Pancreas (tissue), 10 donors: ENCODE data around the gene OPCML. TPM values are rescaled to one million over a fixed set of nuclear protein-coding genes. Genes with fewer than 3 reads are reported as not detected.

Experiments used
- ATAC-seq, 4 donors: fragments of 200-7000 bp; cut with Tn5 transposase; one replicate each; pipeline versions ENCODE4 v1.8.0 to v1.9.1; 2020; ENCODE audit warnings: mild to moderate bottlenecking in 4 of 4, moderate library complexity in 4 of 4
- DNase-seq, 6 donors: peaks; one replicate each; pipeline ENCODE4 v3.0.0-alpha.2; 2020
- FAIRE-seq: peaks from 2 replicates; lab custom pipeline; 2012; peaks lifted over from hg19 to GRCh38; lab: Jason Lieb, UNC
- H3K27ac ChIP-seq, 4 donors: fragments of 200-600 bp; sonication (generic); 1 replicate in 3 of 4; 2 replicates in 1 of 4; pipeline versions ENCODE4 v1.5.0 to v1.8.0; 2020
- H3K27me3 ChIP-seq, 4 donors: fragments of 200-600 bp; one replicate each; pipeline ENCODE4 v1.8.0; 2021
- H3K36me3 ChIP-seq, 3 donors: fragments of 200-600 bp; sonication (generic) in 1 of 3; one replicate each; pipeline versions ENCODE4 v1.5.0 to v1.8.0; 2020 to 2021
- H3K4me1 ChIP-seq, 3 donors: fragments of 200-600 bp; one replicate each; pipeline ENCODE4 v1.8.0; 2021
- H3K4me3 ChIP-seq, 4 donors: fragments of 200-600 bp; sonication (generic) in 2 of 4; one replicate each; pipeline versions ENCODE4 v1.5.0 to v1.8.0; 2020 to 2021
- H3K9me3 ChIP-seq, 4 donors: fragments of 200-600 bp; one replicate each; pipeline ENCODE4 v1.8.0; 2021
- WGBS, 2 donors: extraction: QIAGEN DNeasy Blood & Tissue Kit; methylation state at CpG; one replicate each; pipeline ENCODE4 v1.1.7; 2013; 5-methylcytosine and 5-hydroxymethylcytosine counted together
- intact Hi-C, 3 donors: fragments of 100-400 bp; cut with DNase I; formaldehyde crosslinking; loops; one replicate each; pipeline versions ENCODE4 v1.11.1 to v1.14.2; 2022
- polyA plus RNA-seq, 2 donors: library from polyadenylated mRNA; stranded (reverse); fragments of 200-250 nt; gene quantifications; one replicate each; pipeline ENCODE4 v1.2.3, GENCODE V29; 2013
- total RNA-seq, 6 donors: library from RNA; stranded (reverse); fragmentation: NEBNext Ultra II Directional in 4 of 6; extraction: Animal tissue kit (Norgen Biotek cat#: 25700) in 4 of 6; gene quantifications; one replicate each; pipeline versions ENCODE4 v1.2.1 to v1.2.4, GENCODE V29; 2021 to 2023
- TF ChIP-seq, protein P1 (sequence below), 4 donors: fragments of 200-600 bp; sonication (generic) in 3 of 4; IDR thresholded peaks; one replicate each; pipeline versions ENCODE4 v1.5.0 to v1.8.0; 2021; ENCODE audit warnings: antibody characterized with exemption in 4 of 4
- donor health status: healthy with polysubstance abuse.
- donor health status: DM: no; HTN: no; CAD: no; lungs with moderate emphysema.
- donor health status: DM: no; HTN: no; CAD: no.
- donor health status: control.
- donor health status: control.
- donor health status: Bipolar disorder and iron deficiency.
- donor health status: DM: yes; HTN: yes; CAD: no.
- donor health status: DM: no; HTN: no; CAD: no.
- donor health status: DM: no; HTN: no; CAD: no.
- donor health status: DM: yes; HTN: yes; CAD: no.

Gene OPCML
- total RNA-seq (under 1 TPM; 0.05 to 0.31 (median 0.19) TPM), polyA plus RNA-seq (under 1 TPM; 0.08 to 0.26 TPM)

DNA sequence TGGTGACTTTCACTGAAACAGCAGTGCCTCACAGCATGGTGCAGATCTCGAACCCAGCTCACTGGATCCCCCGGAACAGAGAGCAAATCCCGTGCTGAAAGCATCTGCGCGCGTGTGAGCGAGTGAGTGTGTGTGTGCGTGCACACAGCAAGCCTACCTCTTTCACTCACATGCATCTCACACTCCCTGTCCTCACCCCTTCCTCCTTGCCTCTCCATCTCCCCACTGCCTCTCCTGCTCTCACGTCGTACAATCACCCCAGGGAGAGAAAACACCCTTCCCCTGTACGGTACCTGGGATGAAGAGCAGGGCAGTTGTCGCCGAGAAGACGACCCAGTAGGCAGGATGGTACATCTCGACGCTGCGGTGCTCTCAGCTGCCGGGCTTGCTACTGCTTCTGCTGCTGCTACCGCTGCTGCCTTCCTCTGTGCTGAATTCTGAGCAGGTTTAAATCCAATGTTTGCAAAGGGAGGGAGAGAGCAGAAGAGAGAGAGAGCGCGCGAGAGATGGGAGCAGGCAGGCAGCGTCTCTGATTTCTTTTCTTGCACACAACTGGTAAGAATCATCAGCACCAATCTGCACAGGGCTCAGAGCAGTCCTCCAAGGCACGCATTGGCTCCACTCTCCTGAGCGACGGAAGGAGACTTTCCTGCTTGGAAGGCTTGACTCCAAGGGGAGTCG, at the start of gene OPCML:
TSS of gene OPCML (minus strand) at position 531 of the 681 bp plus-strand sequence.
- H3K27me3 ChIP-seq, result peaks cover 0 to 3% (median 0%) of the 10 kb centered on the region in 4 donors
- H3K9me3 ChIP-seq, result no peaks in the 10 kb centered on the region
- no peaks in the 10 kb centered on the region for H3K36me3 ChIP-seq
- no peak within 1 kb of the TSS for H3K27ac ChIP-seq
- no peak for ATAC-seq
- H3K4me1 ChIP-seq, result no peaks in the 10 kb centered on the region
- no peak for FAIRE-seq
- no peak for DNase-seq
- TF ChIP-seq, protein P1, sequence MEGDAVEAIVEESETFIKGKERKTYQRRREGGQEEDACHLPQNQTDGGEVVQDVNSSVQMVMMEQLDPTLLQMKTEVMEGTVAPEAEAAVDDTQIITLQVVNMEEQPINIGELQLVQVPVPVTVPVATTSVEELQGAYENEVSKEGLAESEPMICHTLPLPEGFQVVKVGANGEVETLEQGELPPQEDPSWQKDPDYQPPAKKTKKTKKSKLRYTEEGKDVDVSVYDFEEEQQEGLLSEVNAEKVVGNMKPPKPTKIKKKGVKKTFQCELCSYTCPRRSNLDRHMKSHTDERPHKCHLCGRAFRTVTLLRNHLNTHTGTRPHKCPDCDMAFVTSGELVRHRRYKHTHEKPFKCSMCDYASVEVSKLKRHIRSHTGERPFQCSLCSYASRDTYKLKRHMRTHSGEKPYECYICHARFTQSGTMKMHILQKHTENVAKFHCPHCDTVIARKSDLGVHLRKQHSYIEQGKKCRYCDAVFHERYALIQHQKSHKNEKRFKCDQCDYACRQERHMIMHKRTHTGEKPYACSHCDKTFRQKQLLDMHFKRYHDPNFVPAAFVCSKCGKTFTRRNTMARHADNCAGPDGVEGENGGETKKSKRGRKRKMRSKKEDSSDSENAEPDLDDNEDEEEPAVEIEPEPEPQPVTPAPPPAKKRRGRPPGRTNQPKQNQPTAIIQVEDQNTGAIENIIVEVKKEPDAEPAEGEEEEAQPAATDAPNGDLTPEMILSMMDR (IDR thresholded peaks at IDR 0.05), result no peak
- WGBS, 2 donors, result 1 to 3% methylated on average over 27 of the region's 27 CpGs
- intact Hi-C loops, result loop anchor here in 1 of 3 donors (10.0 kb wide), 1 partner anchor 57 kb away; no protein-coding TSS in a partner anchor
- H3K4me3 ChIP-seq, result no peak within 1 kb of the TSS

DNA sequence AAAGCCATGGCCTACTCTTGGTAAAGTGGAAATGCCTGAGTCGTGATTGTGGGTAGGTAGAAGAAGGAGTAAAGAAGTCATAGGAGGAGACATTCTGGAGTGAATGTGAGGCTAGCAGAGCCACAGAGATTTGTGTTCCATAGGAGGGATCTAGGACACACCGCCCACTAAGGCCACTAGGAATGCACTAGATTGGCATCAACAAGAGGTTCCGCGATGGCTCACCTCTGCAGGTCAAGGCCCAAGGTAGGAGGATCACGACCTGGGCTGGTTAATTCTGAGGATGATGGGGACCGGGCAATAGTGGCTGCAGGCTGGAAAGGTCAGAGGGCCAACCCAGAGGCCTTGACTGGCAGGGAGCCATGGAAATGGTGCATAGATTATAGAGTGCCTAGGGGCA, 48.8 kb upstream of the OPCML start:
- intact Hi-C loops, result no loop called here
- Histone ChIP-seq H3K4me1 (no peaks in the 10 kb centered on the region), H3K27ac (no peak overlapping the region), H3K9me3 (no peaks in the 10 kb centered on the region), H3K27me3 (no peaks in the 10 kb centered on the region), H3K4me3 (no peak overlapping the region), H3K36me3 (no peaks in the 10 kb centered on the region)
- no peak for DNase-seq
- TF ChIP-seq, protein P1 (IDR thresholded peaks at IDR 0.05), result no peak
- WGBS, 2 donors, result 75 to 80% methylated on average over 6 of the region's 6 CpGs
- ATAC-seq, result no peak
- FAIRE-seq, result no peak

- intact Hi-C loops, result no loop called here
- WGBS, 2 donors, result 47 to 50% methylated on average over 34 to 38 of the region's 38 CpGs
- DNase-seq, result peak in 1 of 6 donors; percentile 63
Measured at GRCh38 chr11:133579165-133580031, 47.1 kb upstream of the OPCML start.

DNA sequence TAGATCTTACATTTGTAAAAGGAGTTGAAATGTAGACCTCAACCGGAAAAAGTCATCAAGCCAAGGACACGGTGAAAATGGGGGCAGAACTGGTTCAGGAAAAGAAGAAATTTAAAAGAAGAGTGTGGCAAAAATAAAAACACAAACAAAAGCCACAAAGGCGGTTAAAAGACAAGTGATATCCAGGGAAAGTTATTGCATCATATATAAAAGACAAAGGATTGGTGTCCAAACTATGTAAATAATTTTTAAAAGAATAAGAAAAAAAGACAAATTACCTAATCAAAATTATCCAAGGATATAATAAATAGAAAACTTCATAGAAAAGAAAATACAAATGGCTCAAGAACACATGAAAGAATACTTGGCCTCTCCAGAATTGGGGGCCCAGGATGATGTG, 45.1 kb upstream of the OPCML start:
- Histone ChIP-seq H3K27me3 (peaks cover 0 to 3% (median 0%) of the 10 kb centered on the region in 4 donors), H3K4me1 (no peaks in the 10 kb centered on the region), H3K27ac (no peak overlapping the region), H3K36me3 (no peaks in the 10 kb centered on the region), H3K4me3 (no peak overlapping the region), H3K9me3 (no peaks in the 10 kb centered on the region)
- DNase-seq (no peak), ATAC-seq (no peak), FAIRE-seq (no peak)
- WGBS, 2 donors, result 81 to 88% methylated on average over 3 of the region's 3 CpGs
- TF ChIP-seq, protein P1 (IDR thresholded peaks at IDR 0.05), result no peak
- intact Hi-C loops, result no loop called here

More at GRCh38 chr11:133579165-133580031, 47.1 kb upstream of the OPCML start:
- Histone ChIP-seq H3K27me3 (no peaks in the 10 kb centered on the region), H3K9me3 (no peaks in the 10 kb centered on the region), H3K27ac (no peak overlapping the region), H3K36me3 (no peaks in the 10 kb centered on the region), H3K4me1 (no peaks in the 10 kb centered on the region), H3K4me3 (no peak overlapping the region)
- ATAC-seq (no peak), FAIRE-seq (no peak)
- TF ChIP-seq, protein P1 (IDR thresholded peaks at IDR 0.05), result no peak
